Measurements from ENCODE around the gene FOSL2.

The FOSL2 gene

DNA sequence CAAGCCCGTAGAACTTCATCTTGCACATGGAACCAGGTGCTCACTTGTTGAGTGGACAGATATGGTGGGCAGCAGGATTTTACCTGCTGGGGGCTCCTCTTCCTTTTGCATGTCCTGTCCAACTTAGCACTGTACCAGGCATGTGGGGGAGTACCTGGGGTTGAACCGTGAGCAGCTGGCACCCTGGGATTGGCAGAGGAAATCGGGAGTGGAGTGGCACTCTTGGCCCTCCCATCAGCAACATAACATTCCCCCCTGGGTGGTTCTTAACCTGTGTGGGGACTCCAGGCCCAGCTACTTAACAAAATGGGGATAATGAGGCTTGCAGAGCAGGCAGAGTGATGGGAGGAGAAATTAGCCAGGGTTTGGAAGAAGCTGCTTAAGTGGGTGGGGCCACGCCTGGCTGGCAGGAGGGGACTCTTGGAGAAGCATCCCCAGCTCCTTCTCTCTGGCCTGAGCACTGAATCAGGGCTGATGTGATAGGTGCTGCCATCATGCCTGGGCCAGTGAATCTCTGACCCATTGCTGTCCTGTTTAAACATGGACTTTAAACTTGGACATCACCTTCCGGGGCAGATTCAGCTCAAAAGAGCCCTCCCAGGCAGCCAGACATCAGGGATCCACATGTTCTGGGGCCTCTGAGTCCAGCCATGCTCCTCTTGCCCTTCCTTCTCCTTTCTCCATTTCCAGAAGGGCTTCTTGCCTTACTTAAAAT lies 15.5 kb downstream of the FOSL2 start:
- Histone ChIP-seq H3K9ac (ENCODE audit: low read depth, low read length) (no peak overlapping the region), H3K36me3 (ENCODE audit: insufficient read depth, low read length) (peaks cover 37% of the 10 kb centered on the region), H3K4me2 (ENCODE audit: insufficient read depth, low read length) (no peak overlapping the region), H4K20me1 (ENCODE audit: insufficient read depth, low read length) (no peaks in the 10 kb centered on the region), H3K27ac (ENCODE audit: low read length) (no peak overlapping the region), H3K27me3 (ENCODE audit: insufficient read depth, low read length, poor library complexity) (no peaks in the 10 kb centered on the region), H3K4me1 (ENCODE audit: insufficient read depth, low read length) (peaks cover 6% of the 10 kb centered on the region), H3K79me2 (ENCODE audit: insufficient read depth, low read length) (no peaks in the 10 kb centered on the region), H2AFZ (ENCODE audit: low read depth, low read length) (no peak overlapping the region), H3K9me3 (ENCODE audit: insufficient read depth, low read length, severe bottlenecking) (no peaks in the 10 kb centered on the region), H3K4me3 (ENCODE audit: low read depth in 1 of 2, low read length in 2 of 2) (no peak overlapping the region)
- DNase-seq: no peak
- ATAC-seq (ENCODE audit: insufficient read depth, low read depth): no peak
- TF ChIP-seq EZH2 (IDR thresholded peaks at IDR 0.05; ENCODE audit: borderline replicate concordance, low read depth, low read length, severe bottlenecking): no peak
- TF ChIP-seq, protein P1, sequence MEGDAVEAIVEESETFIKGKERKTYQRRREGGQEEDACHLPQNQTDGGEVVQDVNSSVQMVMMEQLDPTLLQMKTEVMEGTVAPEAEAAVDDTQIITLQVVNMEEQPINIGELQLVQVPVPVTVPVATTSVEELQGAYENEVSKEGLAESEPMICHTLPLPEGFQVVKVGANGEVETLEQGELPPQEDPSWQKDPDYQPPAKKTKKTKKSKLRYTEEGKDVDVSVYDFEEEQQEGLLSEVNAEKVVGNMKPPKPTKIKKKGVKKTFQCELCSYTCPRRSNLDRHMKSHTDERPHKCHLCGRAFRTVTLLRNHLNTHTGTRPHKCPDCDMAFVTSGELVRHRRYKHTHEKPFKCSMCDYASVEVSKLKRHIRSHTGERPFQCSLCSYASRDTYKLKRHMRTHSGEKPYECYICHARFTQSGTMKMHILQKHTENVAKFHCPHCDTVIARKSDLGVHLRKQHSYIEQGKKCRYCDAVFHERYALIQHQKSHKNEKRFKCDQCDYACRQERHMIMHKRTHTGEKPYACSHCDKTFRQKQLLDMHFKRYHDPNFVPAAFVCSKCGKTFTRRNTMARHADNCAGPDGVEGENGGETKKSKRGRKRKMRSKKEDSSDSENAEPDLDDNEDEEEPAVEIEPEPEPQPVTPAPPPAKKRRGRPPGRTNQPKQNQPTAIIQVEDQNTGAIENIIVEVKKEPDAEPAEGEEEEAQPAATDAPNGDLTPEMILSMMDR (IDR thresholded peaks at IDR 0.05; ENCODE audit: borderline replicate concordance, extremely low read depth, low read length, poor library complexity, severe bottlenecking): no peak

DNA sequence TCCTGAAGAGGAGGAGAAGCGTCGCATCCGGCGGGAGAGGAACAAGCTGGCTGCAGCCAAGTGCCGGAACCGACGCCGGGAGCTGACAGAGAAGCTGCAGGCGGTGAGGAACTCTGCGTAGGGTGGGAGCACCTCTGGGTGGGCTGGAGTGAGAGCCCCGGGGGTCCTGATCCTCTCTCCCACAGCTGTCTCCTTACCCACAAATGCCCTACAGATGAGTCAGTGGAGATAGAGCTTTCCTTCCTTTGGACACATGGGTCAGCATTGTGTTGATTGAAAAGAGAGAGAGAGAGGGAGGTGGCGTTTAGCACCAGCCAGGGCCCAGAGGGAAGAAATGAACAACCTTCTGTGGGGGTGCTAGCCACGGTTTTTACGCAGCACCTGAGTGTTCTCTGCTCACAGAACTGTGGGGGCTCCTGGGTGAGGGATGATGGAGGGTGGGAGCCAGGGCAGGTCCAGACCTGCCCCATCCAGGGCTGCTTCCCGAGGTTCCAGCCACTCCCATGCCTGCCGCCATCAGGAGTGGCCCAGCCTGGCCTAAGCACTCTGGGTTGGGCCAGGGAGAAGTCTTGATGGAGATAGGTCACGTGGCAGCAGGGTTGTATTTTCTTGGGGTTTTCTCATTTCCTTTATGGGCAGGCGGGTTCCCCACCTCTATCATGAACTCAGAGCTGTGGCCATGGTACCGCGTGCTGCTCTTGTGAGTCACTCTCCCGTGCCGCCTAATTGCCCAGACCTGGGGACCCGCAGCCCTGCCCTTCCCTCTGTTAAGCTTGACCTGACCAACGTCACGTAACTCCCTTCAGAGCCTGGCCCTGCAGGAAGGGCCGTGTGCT lies 16.3 kb downstream of the FOSL2 start:
- Histone ChIP-seq H2AFZ (ENCODE audit: low read depth, low read length) (no peak overlapping the region), H3K4me1 (ENCODE audit: insufficient read depth, low read length) (no peaks in the 10 kb centered on the region), H3K4me3 (ENCODE audit: low read depth in 1 of 2, low read length in 2 of 2) (no peak overlapping the region), H3K36me3 (ENCODE audit: insufficient read depth, low read length) (peaks cover 42% of the 10 kb centered on the region), H3K9me3 (ENCODE audit: insufficient read depth, low read length, severe bottlenecking) (no peaks in the 10 kb centered on the region), H3K9ac (ENCODE audit: low read depth, low read length) (no peak overlapping the region), H3K27ac (ENCODE audit: low read length) (no peak overlapping the region), H3K4me2 (ENCODE audit: insufficient read depth, low read length) (no peak overlapping the region), H3K27me3 (ENCODE audit: insufficient read depth, low read length, poor library complexity) (no peaks in the 10 kb centered on the region), H3K79me2 (ENCODE audit: insufficient read depth, low read length) (no peaks in the 10 kb centered on the region), H4K20me1 (ENCODE audit: insufficient read depth, low read length) (peaks cover 2% of the 10 kb centered on the region; the same call in 1 of the 2 replicates)
- DNase-seq: no peak
- ATAC-seq (ENCODE audit: insufficient read depth, low read depth): no peak
- no peak for TF ChIP-seq EZH2 (IDR thresholded peaks at IDR 0.05; ENCODE audit: borderline replicate concordance, low read depth, low read length, severe bottlenecking)
- TF ChIP-seq, protein P1 (IDR thresholded peaks at IDR 0.05; ENCODE audit: borderline replicate concordance, extremely low read depth, low read length, poor library complexity, severe bottlenecking): no peak

DNA sequence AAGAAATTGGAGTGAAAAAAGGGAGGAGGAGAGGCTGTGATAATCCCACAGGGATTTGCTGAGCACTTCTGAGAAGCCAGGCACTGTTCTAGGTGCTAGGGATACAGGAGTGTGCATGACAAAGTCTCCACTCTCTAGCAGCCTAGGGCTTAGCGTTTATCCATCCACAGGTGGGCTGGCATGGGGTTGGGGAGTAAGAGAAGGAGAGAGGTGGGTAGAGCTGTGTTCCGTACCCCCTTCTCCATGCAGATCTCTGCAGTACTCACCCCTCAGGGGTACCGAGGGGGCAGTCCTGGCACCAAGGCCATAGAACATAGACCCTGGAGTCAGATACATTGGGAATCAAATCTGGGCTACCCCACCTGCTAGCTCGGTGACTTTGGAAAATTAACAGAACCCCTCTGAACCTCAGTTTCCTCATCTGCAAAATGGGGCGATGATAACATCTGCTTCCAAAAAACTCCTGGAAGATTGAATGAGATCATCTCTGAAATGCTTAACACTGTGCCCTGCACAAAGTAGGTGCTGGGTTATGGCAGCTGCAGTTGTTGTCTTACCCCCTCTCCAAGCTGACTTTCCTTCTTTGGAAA lies 18.6 kb downstream of the FOSL2 start:
- H3K79me2 ChIP-seq (ENCODE audit: insufficient read depth, low read length): no peaks in the 10 kb centered on the region
- no peaks in the 10 kb centered on the region for H3K27me3 ChIP-seq (ENCODE audit: insufficient read depth, low read length, poor library complexity)
- H2AFZ ChIP-seq (ENCODE audit: low read depth, low read length): no peak overlapping the region
- no peak for TF ChIP-seq EZH2 (IDR thresholded peaks at IDR 0.05; ENCODE audit: borderline replicate concordance, low read depth, low read length, severe bottlenecking)
- TF ChIP-seq, protein P1 (IDR thresholded peaks at IDR 0.05; ENCODE audit: borderline replicate concordance, extremely low read depth, low read length, poor library complexity, severe bottlenecking): no peak
- H3K9ac ChIP-seq (ENCODE audit: low read depth, low read length): no peak overlapping the region
- ATAC-seq (ENCODE audit: insufficient read depth, low read depth): no peak
- peaks cover 2% of the 10 kb centered on the region; the same call in 1 of the 2 replicates for H4K20me1 ChIP-seq (ENCODE audit: insufficient read depth, low read length)
- H3K4me3 ChIP-seq (ENCODE audit: low read depth in 1 of 2, low read length in 2 of 2): no peak overlapping the region
- H3K4me1 ChIP-seq (ENCODE audit: insufficient read depth, low read length): no peaks in the 10 kb centered on the region
- no peak overlapping the region for H3K27ac ChIP-seq (ENCODE audit: low read length)
- peaks cover 25% of the 10 kb centered on the region for H3K36me3 ChIP-seq (ENCODE audit: insufficient read depth, low read length)
- no peak overlapping the region for H3K4me2 ChIP-seq (ENCODE audit: insufficient read depth, low read length)
- H3K9me3 ChIP-seq (ENCODE audit: insufficient read depth, low read length, severe bottlenecking): no peaks in the 10 kb centered on the region
- no peak for DNase-seq
